Colon (tissue), 2 donors: Measurements from ENCODE around the gene LIPG.

Source experiments
- FAIRE-seq: peaks from 2 replicates; lab custom pipeline; 2012; peaks lifted over from hg19 to GRCh38; lab: Jason Lieb, UNC
- donor health status: control.
- donor health status: control.

LIPG gene

DNA sequence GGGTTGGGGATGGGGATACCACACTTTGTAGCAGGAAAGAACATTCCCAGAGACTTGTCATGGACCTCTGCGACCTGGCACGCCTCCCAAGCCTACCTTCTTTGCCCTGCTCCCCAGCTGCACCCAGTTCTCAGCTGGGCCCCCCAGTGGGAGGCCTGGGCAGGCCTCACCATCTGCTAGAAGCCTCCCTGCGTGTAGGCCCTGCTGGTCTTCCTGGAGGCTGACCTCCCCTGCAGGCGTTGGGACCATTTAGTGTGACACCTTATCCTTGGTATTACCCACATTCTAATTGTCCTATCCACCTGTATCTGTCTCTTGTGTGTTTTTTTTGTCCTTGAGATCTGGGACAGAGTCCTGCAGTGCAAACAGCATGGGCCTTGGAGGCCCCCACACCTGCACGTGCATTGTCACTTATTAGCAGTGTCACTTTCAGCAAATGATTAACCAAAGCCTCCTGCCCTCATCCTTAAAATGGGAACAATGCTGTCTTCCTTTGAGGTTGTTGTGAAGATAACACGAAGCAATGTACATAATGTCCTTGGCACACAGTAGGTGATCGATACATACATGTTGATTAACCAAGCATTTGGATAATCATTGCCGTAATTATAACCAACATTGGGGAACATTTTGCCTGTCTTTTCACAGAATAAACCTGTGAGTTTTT lies 77.2 kb downstream of the LIPG start:
- no peak for FAIRE-seq

DNA sequence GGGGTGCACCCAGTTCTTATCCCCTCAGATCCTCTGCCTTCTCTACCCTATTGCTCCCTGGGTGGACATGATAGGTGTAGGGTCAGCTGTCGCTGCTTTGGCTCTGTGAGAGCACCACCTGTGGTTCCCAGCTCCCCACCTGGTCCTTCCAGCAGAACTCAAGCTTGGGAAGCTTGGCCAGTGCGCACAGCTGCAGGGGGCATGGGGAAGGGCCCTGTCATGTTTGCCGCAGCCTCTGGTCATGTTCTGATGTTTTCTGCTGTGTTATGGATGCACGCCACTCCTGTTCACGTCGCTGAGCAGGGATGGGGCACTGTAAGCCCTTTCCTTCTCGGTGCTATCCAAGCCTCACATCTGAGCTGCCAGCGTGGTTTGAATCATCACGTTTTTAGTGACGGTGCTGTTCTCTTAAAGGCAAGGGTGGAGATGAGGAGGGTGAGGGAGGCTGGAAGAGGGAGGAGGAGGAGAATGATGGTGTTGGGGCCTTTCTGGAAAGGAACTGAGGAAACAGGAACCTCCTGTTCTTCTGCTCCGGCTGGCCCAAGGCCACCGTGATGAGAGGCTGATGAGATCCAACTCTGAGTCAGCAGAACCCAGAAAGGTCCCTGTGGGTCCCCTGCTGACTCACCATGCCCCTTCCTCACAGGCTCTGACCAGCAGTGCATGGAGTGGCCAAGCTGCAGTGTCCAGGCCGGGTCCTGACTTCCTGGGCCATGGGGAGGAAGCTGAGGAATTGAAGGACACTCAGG lies 78.0 kb downstream of the LIPG start:
- no peak for FAIRE-seq

DNA sequence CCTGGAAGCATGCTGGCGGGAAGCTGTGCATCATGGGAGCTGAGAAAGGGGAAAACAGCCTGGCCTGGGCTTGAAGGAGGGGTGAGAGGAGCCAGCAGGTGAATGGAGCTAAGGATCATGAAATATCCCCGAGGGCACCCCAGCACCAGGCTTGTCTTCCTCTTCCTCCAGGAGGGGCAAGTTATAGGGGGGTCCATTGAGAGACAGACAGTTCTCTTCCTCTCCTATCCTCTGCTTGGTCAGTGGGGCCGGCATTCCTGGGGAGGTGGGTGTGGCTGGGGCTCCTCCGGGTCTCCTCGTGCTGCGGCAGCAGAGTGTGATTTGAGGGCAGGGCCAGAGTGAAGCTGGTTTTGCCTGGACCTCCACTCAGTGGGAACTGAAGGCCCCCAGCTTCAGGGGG lies 78.9 kb downstream of the LIPG start:
- no peak for FAIRE-seq

DNA sequence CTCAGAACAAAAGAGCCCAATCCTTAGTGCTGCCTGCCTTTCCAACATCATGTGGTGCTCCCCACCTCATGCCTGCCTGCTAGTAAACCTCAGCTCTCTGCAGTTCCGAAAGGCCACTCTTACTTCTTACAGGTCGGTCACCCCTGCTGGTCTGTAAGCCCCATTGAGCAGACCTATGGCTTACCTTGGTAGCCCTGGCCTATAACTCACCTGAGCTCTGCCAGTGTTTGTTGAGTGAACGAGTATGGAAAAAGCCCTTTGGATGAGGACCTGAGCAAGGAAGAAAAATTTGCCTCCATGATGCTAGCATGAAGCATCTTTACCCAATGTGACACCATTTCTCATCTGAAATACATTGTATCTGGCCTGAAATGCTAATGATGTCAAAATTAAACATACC lies 83.3 kb downstream of the LIPG start:
- no peak for FAIRE-seq

DNA sequence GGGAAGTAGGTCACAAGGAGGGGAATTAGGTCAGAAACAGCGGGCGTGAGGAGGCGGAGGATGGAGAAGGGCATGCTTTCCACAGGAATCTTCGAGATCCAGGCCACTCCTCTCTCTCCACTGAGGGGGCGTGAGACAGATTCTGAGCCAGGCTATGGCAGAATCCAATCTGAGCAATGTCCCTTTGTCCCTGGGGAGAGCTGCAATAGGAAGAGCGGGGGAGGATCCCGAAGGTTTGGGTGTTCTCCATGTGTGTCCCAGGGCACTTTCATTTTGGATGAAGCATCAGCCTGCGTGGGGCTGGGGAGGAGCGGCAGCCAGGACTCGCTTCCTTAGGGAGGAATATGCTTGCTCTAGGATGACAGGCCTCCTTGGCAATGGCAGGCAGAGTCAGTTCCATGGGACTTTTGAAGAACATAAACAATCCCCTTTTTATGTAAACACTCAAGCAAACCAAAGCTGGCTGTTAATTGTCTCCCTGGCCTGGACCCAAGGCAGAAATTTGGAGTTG lies 84.0 kb downstream of the LIPG start:
- no peak for FAIRE-seq

DNA sequence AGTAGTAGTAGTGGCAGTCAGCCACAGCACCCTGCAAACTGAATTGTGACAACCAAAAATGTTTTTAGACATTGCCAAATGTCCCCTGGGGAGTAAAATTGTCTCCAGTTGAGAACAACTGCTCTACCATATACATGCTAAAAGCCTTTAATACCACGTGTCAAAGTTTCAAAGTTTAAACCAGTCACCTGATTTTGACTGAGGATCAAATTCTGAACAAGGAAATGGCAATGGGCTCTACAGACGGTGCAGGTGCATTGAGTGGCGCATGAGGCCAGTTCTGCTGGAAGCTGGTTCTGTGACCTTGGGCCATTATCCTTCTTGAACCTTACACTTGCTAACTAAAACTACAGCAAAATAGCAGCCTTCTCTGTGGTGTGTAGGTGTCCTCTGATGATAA lies 85.0 kb downstream of the LIPG start:
- no peak for FAIRE-seq

DNA sequence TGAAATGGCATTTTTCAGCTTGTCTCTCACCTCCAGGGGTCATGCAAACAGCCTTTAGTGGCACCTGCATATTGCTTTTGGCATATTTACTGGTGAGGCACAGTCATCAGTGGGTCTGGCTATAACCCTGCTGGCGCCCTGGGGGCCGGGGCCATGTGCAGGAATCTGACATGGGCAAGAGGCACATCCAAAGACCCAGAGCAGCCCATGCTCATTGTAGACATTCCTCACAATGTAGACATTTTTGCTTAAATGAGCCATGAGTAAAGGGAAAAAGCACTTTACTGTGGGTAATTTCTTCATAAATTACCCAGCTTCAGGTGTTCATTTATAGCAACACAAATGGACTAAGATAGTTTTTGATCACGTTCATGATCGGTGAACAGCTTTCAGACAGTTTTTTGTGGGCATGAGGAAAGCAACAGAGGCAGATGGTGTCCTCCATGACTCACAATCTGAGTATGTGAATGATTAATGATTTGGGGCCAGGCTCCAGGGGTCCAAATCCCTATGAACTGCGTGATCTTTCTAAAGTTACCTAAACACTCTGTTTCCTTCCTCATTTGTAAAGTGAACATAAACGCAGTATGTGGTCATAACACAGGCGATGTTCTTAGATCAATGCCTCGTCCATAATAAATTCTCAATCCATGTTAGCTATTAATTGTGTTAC lies 85.8 kb downstream of the LIPG start:
- no peak for FAIRE-seq

DNA sequence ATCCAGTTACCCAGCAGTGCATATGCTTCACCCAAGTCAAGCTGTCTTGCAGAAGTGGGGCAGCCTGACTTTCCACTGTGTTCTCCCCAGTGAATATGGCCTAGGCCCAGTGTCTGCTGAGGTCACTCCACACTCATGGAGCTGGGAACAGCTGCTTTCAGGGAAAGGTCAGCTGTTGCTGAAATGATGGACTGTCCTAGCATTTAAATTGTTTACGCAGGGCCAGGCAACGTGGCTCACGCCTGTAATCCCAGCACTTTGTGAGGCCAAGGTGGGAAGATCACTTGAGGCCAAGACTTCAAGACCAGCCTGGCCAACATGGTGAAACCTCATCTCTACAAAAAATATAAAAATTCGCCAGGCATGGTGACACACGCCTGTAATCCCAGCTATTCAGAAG lies 86.5 kb downstream of the LIPG start:
- no peak for FAIRE-seq
